GM10266 (cell line): ENCODE results near the gene CDK2.
"Not testable (repeated sequence)": the region's sequence is repeated elsewhere in the genome, so short reads cannot be mapped to it uniquely, and the experiment has no call there.

ENCODE experiments used
- DNase-seq: peaks from one replicate; pipeline ENCODE4 v3.0.0; 2012; ENCODE audit errors: extremely low spot score
- TF ChIP-seq, protein P1 (sequence below): IDR thresholded peaks from 2 replicates; pipeline ENCODE4 v1.5.1; 2012; ENCODE audit warnings: mild to moderate bottlenecking, low read depth; ENCODE audit not compliant: control insufficient read depth, insufficient read depth; ENCODE audit errors: missing control alignments

CDK2 gene

DNA sequence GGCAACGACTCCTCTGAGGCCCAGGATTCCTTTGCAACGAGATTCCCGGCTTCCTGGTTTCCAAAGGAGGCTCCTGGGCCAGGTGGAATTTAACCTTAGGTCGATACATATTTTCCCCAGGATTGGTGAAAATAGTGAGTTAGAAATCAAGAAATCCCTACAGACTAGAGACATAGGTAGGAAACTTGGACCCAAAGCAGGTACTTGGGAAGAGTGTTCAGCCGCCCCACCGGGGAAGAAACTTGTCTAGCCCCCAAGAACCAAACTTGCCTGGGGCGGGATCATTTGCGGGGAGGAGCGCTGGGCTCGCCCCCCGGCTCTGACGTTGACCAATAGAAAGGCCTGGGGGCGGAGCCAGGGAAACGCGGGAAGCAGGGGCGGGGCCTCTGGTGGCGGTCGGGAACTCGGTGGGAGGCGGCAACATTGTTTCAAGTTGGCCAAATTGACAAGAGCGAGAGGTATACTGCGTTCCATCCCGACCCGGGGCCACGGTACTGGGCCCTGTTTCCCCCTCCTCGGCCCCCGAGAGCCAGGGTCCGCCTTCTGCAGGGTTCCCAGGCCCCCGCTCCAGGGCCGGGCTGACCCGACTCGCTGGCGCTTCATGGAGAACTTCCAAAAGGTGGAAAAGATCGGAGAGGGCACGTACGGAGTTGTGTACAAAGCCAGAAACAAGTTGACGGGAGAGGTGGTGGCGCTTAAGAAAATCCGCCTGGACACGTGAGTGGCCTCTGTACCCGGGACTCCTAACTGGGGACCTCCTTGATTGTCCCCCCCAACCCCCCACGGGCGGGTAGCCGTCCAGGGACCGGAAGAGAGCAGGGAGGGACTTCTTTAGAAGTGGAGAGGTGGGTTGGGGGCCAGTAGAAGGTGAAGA, at the start of gene CDK2:
CDK2 (plus strand) TSS at position 423 of the 874 bp plus-strand sequence; CDS start at position 602, 179 bp downstream.
- peak; percentile 89 for DNase-seq
- TF ChIP-seq, protein P1, sequence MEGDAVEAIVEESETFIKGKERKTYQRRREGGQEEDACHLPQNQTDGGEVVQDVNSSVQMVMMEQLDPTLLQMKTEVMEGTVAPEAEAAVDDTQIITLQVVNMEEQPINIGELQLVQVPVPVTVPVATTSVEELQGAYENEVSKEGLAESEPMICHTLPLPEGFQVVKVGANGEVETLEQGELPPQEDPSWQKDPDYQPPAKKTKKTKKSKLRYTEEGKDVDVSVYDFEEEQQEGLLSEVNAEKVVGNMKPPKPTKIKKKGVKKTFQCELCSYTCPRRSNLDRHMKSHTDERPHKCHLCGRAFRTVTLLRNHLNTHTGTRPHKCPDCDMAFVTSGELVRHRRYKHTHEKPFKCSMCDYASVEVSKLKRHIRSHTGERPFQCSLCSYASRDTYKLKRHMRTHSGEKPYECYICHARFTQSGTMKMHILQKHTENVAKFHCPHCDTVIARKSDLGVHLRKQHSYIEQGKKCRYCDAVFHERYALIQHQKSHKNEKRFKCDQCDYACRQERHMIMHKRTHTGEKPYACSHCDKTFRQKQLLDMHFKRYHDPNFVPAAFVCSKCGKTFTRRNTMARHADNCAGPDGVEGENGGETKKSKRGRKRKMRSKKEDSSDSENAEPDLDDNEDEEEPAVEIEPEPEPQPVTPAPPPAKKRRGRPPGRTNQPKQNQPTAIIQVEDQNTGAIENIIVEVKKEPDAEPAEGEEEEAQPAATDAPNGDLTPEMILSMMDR: no peak

DNA sequence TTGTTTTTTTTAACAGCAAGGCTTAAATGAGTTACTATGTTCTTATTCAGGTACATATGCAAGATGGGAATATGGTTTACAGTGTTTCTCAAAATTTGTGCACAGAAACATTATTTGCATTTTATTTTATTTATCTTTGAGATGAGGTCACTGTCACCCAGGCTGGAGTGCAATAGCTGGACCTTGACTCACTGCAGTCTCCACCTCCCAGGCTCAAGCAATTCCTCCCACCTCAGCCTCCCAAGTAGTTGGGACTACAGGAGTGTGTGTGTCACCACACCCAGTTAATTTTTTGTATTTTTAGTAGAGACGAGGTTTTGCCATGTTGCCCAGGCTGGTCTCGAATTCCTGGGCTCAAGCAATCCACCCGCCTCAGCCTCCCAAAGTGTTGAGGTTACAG, 47.6 kb upstream of the CDK2 start:
- DNase-seq: not testable (repeated sequence)

- TF ChIP-seq, protein P1: no peak
- no peak for DNase-seq
These were observed 44.5 kb upstream of the CDK2 start for GRCh38 chr12:55922126-55922525.

GRCh38 chr12:55923648-55924047, 43.0 kb upstream of the CDK2 start:
- DNase-seq: not testable (repeated sequence)

DNA sequence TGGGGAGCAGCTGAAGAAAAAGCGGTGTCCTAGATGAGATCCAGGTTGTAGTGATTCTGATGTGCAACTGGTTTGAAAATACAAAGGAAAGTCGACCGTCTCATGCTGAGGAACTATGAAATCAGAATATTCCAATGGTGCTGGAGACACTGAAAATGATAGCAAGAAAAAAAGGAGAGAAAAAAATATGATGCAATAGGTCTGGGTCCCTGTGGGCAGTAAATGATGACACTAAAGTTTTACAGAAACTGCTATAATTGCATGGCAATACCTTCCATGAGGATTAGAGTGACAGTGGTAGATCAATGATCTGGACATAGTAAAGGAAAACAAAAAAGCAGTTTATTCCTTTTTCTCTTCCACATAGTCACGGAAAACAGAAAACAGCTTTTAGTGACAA, 41.3 kb upstream of the CDK2 start:
- TF ChIP-seq, protein P1: no peak
- DNase-seq: no peak

DNA sequence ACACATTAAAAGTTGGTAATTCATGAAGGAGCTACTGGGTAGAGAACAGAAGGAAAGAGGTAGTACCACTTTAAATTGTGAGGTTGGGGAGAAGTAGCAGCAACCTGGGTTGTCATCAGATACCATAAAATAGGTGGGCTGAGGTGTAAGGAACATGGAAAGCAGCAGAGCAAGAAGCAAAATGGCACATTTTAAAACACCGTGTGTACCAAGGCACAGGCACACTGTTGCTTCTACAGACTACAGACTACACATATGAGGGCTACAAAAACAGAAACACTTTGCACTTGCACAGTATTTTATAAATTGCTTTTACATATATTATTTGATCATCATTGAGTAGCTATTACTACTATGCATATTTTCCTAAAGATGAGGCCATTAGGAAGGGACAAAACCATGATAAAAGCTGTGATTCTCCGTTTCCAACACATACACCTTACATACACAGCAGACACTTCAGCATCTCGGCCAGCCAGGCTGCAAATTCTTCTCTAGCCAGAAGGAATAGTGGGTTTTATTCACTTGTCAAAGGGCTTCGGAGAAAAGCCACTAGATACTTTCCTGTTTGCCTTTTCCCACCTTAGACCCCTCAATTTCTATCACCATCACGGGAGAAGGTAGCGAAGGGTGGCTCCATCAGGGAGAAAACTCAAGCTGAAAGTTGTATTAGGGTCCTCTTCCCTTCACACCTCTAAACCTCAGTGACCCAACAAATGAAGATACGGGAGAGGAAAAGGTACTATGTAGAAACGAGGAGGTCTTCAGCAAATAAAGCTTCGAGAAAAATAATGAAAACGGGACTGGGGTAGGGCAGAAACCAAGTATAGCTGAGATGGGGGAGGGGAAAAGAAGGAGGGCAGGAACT, 40.5 kb upstream of the CDK2 start:
- no peak for DNase-seq
- TF ChIP-seq, protein P1: no peak

GRCh38 chr12:55926738-55927587, 39.7 kb upstream of the CDK2 start:
- DNase-seq: peak; percentile 92
- TF ChIP-seq, protein P1: peak; percentile 77
